ENCODE results near the gene SHMT2.

GRCh38 chr12:57180321-57180989, 49.1 kb upstream of the SHMT2 start:
- TF ChIP-seq POLR2A (IDR thresholded peaks at IDR 0.05; ENCODE audit: borderline replicate concordance, extremely low read depth, insufficient read depth, insufficient read length) (no peak), EZH2 (IDR thresholded peaks at IDR 0.05) (no peak), CBX3 (IDR thresholded peaks at IDR 0.05; ENCODE audit: low read depth) (no peak), POLR2AphosphoS5 (IDR thresholded peaks at IDR 0.05; ENCODE audit: low read depth, low read length) (no peak)
